ENCODE measurements around the gene BICDL1.
"Not testable (repeated sequence)": the region's sequence is repeated elsewhere in the genome, so short reads cannot be mapped to it uniquely, and the experiment has no call there.

BICDL1 gene

GRCh38 chr12:120000556-120000955, 11.5 kb downstream of the BICDL1 start:
- in situ Hi-C loops (cut with MboI; ENCODE audit: low sequenced_read_pairs), result no loop called here

- in situ Hi-C loops (cut with MboI; ENCODE audit: low sequenced_read_pairs), result no loop called here
Observed at GRCh38 chr12:120006258-120006975, 17.4 kb downstream of the BICDL1 start.

- in situ Hi-C loops (cut with MboI; ENCODE audit: low sequenced_read_pairs), result no loop called here
Observed at GRCh38 chr12:120007272-120007671, 18.2 kb downstream of the BICDL1 start.

- in situ Hi-C loops (cut with MboI; ENCODE audit: low sequenced_read_pairs), result no loop called here
Observed at GRCh38 chr12:120010661-120011230, 21.7 kb downstream of the BICDL1 start.

GRCh38 chr12:120012067-120012621, 23.1 kb downstream of the BICDL1 start:
- in situ Hi-C loops (cut with MboI; ENCODE audit: low sequenced_read_pairs), result no loop called here

- in situ Hi-C loops (cut with MboI; ENCODE audit: low sequenced_read_pairs), result no loop called here
Observed at GRCh38 chr12:120013659-120014380, 24.8 kb downstream of the BICDL1 start.

- in situ Hi-C loops (cut with MboI; ENCODE audit: low sequenced_read_pairs), result not testable (repeated sequence)
Observed at GRCh38 chr12:120014381-120014735, 25.3 kb downstream of the BICDL1 start.

GRCh38 chr12:120015313-120015712, 26.3 kb downstream of the BICDL1 start:
- in situ Hi-C loops (cut with MboI; ENCODE audit: low sequenced_read_pairs), result no loop called here

GRCh38 chr12:120016199-120016598, 27.2 kb downstream of the BICDL1 start:
- in situ Hi-C loops (cut with MboI; ENCODE audit: low sequenced_read_pairs), result not testable (repeated sequence)

- in situ Hi-C loops (cut with MboI; ENCODE audit: low sequenced_read_pairs), result no loop called here
Observed at GRCh38 chr12:120019197-120019596, 30.2 kb downstream of the BICDL1 start.

GRCh38 chr12:120019938-120020337, 30.9 kb downstream of the BICDL1 start:
- in situ Hi-C loops (cut with MboI; ENCODE audit: low sequenced_read_pairs), result no loop called here

GRCh38 chr12:120024193-120024592, 35.2 kb downstream of the BICDL1 start:
- in situ Hi-C loops (cut with MboI; ENCODE audit: low sequenced_read_pairs), result no loop called here

- in situ Hi-C loops (cut with MboI; ENCODE audit: low sequenced_read_pairs), result no loop called here
Observed at GRCh38 chr12:120025640-120026039, 36.6 kb downstream of the BICDL1 start.

GRCh38 chr12:120032242-120032641, 43.2 kb downstream of the BICDL1 start:
- in situ Hi-C loops (cut with MboI; ENCODE audit: low sequenced_read_pairs), result no loop called here

GRCh38 chr12:120037851-120038250, 48.8 kb downstream of the BICDL1 start:
- in situ Hi-C loops (cut with MboI; ENCODE audit: low sequenced_read_pairs), result no loop called here

- in situ Hi-C loops (cut with MboI; ENCODE audit: low sequenced_read_pairs), result no loop called here
Observed at GRCh38 chr12:120039711-120040110, 50.7 kb downstream of the BICDL1 start.

GRCh38 chr12:120041386-120042231, 52.6 kb downstream of the BICDL1 start:
- in situ Hi-C loops (cut with MboI; ENCODE audit: low sequenced_read_pairs), result no loop called here

GRCh38 chr12:120045367-120045766, 56.3 kb downstream of the BICDL1 start:
- in situ Hi-C loops (cut with MboI; ENCODE audit: low sequenced_read_pairs), result not testable (repeated sequence)

- in situ Hi-C loops (cut with MboI; ENCODE audit: low sequenced_read_pairs), result no loop called here
Observed at GRCh38 chr12:120047072-120047471, 58.0 kb downstream of the BICDL1 start.

GRCh38 chr12:120048263-120048662, 59.2 kb downstream of the BICDL1 start:
- in situ Hi-C loops (cut with MboI; ENCODE audit: low sequenced_read_pairs), result no loop called here

- in situ Hi-C loops (cut with MboI; ENCODE audit: low sequenced_read_pairs), result no loop called here
Observed at GRCh38 chr12:120049426-120049825, 60.4 kb downstream of the BICDL1 start.
